ENCODE data around the gene CLEC18B.
"Not testable (repeated sequence)": the region's sequence is repeated elsewhere in the genome, so short reads cannot be mapped to it uniquely, and the experiment has no call there.

CLEC18B gene

GRCh38 chr16:74382339-74383034 is 38.8 kb downstream of the CLEC18B start:
- not testable (repeated sequence) for H3K36me3 ChIP-seq (ENCODE audit: control insufficient read depth in 1 of 2, insufficient read depth in 2 of 2, low read depth in 1 of 2, low read length in 2 of 2)

GRCh38 chr16:74373847-74374184 is 47.5 kb downstream of the CLEC18B start:
- not testable (repeated sequence) for H3K27me3 ChIP-seq (ENCODE audit: control insufficient read depth in 1 of 2, insufficient read depth in 1 of 2, low read length in 2 of 2); H4K8ac ChIP-seq (ENCODE audit: low read length); H3K27ac ChIP-seq (ENCODE audit: low read length, poor library complexity, severe bottlenecking); H2BK12ac ChIP-seq (ENCODE audit: low read length in 2 of 2); H3K4ac ChIP-seq (ENCODE audit: low read depth in 1 of 2, low read length in 2 of 2); H2AK5ac ChIP-seq (ENCODE audit: low read length, severe bottlenecking); H3K4me3 ChIP-seq (ENCODE audit: insufficient read depth in 1 of 2, low read depth in 1 of 2, low read length in 2 of 2); H2BK5ac ChIP-seq (ENCODE audit: low read depth, low read length, poor library complexity, severe bottlenecking); H3K23ac ChIP-seq (ENCODE audit: low read length in 2 of 2); H3K9ac ChIP-seq (ENCODE audit: low read length); H3K18ac ChIP-seq (ENCODE audit: low read depth in 1 of 2, low read length in 2 of 2); H2BK120ac ChIP-seq (ENCODE audit: low read depth, low read length); H3K79me1 ChIP-seq (replicated peaks; ENCODE audit: low read length, poor library complexity, severe bottlenecking); H3K9me3 ChIP-seq (ENCODE audit: control insufficient read depth, low read length); H3K4me1 ChIP-seq (ENCODE audit: control insufficient read depth, insufficient read depth, low read depth, low read length); H2AFZ ChIP-seq (ENCODE audit: low read depth, low read length); H2BK15ac ChIP-seq (ENCODE audit: low read depth, poor library complexity, severe bottlenecking); H3K36me3 ChIP-seq (ENCODE audit: control insufficient read depth in 1 of 2, insufficient read depth in 2 of 2, low read depth in 1 of 2, low read length in 2 of 2); H3K14ac ChIP-seq (ENCODE audit: low read length in 2 of 2); DNase-seq; H4K91ac ChIP-seq (ENCODE audit: low read length); H3K4me2 ChIP-seq (ENCODE audit: low read length, poor library complexity, severe bottlenecking)
- WGBS, result 98% methylated on average over 8 of the region's 9 CpGs

More at GRCh38 chr16:74382339-74383034, 38.8 kb downstream of the CLEC18B start:
- not testable (repeated sequence) for H3K27me3 ChIP-seq (ENCODE audit: control insufficient read depth in 1 of 2, insufficient read depth in 1 of 2, low read length in 2 of 2); H2AFZ ChIP-seq (ENCODE audit: low read depth, low read length); H4K91ac ChIP-seq (ENCODE audit: low read length); H3K4me3 ChIP-seq (ENCODE audit: insufficient read depth in 1 of 2, low read depth in 1 of 2, low read length in 2 of 2); H3K9me3 ChIP-seq (ENCODE audit: control insufficient read depth, low read length); H2BK12ac ChIP-seq (ENCODE audit: low read length in 2 of 2); H3K4ac ChIP-seq (ENCODE audit: low read depth in 1 of 2, low read length in 2 of 2); H4K8ac ChIP-seq (ENCODE audit: low read length); H3K18ac ChIP-seq (ENCODE audit: low read depth in 1 of 2, low read length in 2 of 2); H3K4me1 ChIP-seq (ENCODE audit: control insufficient read depth, insufficient read depth, low read depth, low read length); H2BK15ac ChIP-seq (ENCODE audit: low read depth, poor library complexity, severe bottlenecking); H2BK120ac ChIP-seq (ENCODE audit: low read depth, low read length); H3K27ac ChIP-seq (ENCODE audit: low read length, poor library complexity, severe bottlenecking); H2BK5ac ChIP-seq (ENCODE audit: low read depth, low read length, poor library complexity, severe bottlenecking); H3K14ac ChIP-seq (ENCODE audit: low read length in 2 of 2); H3K79me1 ChIP-seq (replicated peaks; ENCODE audit: low read length, poor library complexity, severe bottlenecking); H3K23ac ChIP-seq (ENCODE audit: low read length in 2 of 2); H3K9ac ChIP-seq (ENCODE audit: low read length); DNase-seq; H3K4me2 ChIP-seq (ENCODE audit: low read length, poor library complexity, severe bottlenecking); H2AK5ac ChIP-seq (ENCODE audit: low read length, severe bottlenecking)
- no CpG with 5 or more reads among the region's 6 CpGs for WGBS

- no peak overlapping the region for H4K91ac ChIP-seq (ENCODE audit: low read length)
- H2BK15ac ChIP-seq (ENCODE audit: low read depth, poor library complexity, severe bottlenecking), result no peak overlapping the region
- WGBS, result 90% methylated on average over 10 of the region's 10 CpGs
- H3K4ac ChIP-seq (ENCODE audit: low read depth in 1 of 2, low read length in 2 of 2), result no peak overlapping the region
- no peaks in the 10 kb centered on the region for H3K79me1 ChIP-seq (replicated peaks; ENCODE audit: low read length, poor library complexity, severe bottlenecking)
- no peak for DNase-seq
- no peak overlapping the region for H3K23ac ChIP-seq (ENCODE audit: low read length in 2 of 2)
- no peaks in the 10 kb centered on the region for H3K27me3 ChIP-seq (ENCODE audit: control insufficient read depth in 1 of 2, insufficient read depth in 1 of 2, low read length in 2 of 2)
- no peak overlapping the region for H3K14ac ChIP-seq (ENCODE audit: low read length in 2 of 2)
- H2BK5ac ChIP-seq (ENCODE audit: low read depth, low read length, poor library complexity, severe bottlenecking), result no peak overlapping the region
- H4K8ac ChIP-seq (ENCODE audit: low read length), result no peak overlapping the region
- no peak overlapping the region for H2BK120ac ChIP-seq (ENCODE audit: low read depth, low read length)
- H2AK5ac ChIP-seq (ENCODE audit: low read length, severe bottlenecking), result no peak overlapping the region
- no peak overlapping the region for H3K27ac ChIP-seq (ENCODE audit: low read length, poor library complexity, severe bottlenecking)
- no peak overlapping the region for H3K9ac ChIP-seq (ENCODE audit: low read length)
- H3K4me3 ChIP-seq (ENCODE audit: insufficient read depth in 1 of 2, low read depth in 1 of 2, low read length in 2 of 2), result no peak overlapping the region
- no peak overlapping the region for H3K18ac ChIP-seq (ENCODE audit: low read depth in 1 of 2, low read length in 2 of 2)
- no peak overlapping the region for H2BK12ac ChIP-seq (ENCODE audit: low read length in 2 of 2)
- H3K4me2 ChIP-seq (ENCODE audit: low read length, poor library complexity, severe bottlenecking), result no peak overlapping the region
- H2AFZ ChIP-seq (ENCODE audit: low read depth, low read length), result no peak overlapping the region
- H3K9me3 ChIP-seq (ENCODE audit: control insufficient read depth, low read length), result no peaks in the 10 kb centered on the region
- H3K4me1 ChIP-seq (ENCODE audit: control insufficient read depth, insufficient read depth, low read depth, low read length), result no peaks in the 10 kb centered on the region
- H3K36me3 ChIP-seq (ENCODE audit: control insufficient read depth in 1 of 2, insufficient read depth in 2 of 2, low read depth in 1 of 2, low read length in 2 of 2), result no peaks in the 10 kb centered on the region
Observed at GRCh38 chr16:74372953-74373846, 48.1 kb downstream of the CLEC18B start.

- Histone ChIP-seq H2AK5ac (ENCODE audit: low read length, severe bottlenecking) (no peak overlapping the region), H3K4me2 (ENCODE audit: low read length, poor library complexity, severe bottlenecking) (no peak overlapping the region), H3K4me3 (ENCODE audit: insufficient read depth in 1 of 2, low read depth in 1 of 2, low read length in 2 of 2) (no peak overlapping the region), H3K14ac (ENCODE audit: low read length in 2 of 2) (no peak overlapping the region), H3K36me3 (ENCODE audit: control insufficient read depth in 1 of 2, insufficient read depth in 2 of 2, low read depth in 1 of 2, low read length in 2 of 2) (no peaks in the 10 kb centered on the region), H2BK5ac (ENCODE audit: low read depth, low read length, poor library complexity, severe bottlenecking) (no peak overlapping the region), H3K9ac (ENCODE audit: low read length) (no peak overlapping the region), H2BK12ac (ENCODE audit: low read length in 2 of 2) (no peak overlapping the region), H3K4me1 (ENCODE audit: control insufficient read depth, insufficient read depth, low read depth, low read length) (no peaks in the 10 kb centered on the region), H3K18ac (ENCODE audit: low read depth in 1 of 2, low read length in 2 of 2) (no peak overlapping the region), H3K9me3 (ENCODE audit: control insufficient read depth, low read length) (no peaks in the 10 kb centered on the region), H3K27me3 (ENCODE audit: control insufficient read depth in 1 of 2, insufficient read depth in 1 of 2, low read length in 2 of 2) (no peaks in the 10 kb centered on the region), H2AFZ (ENCODE audit: low read depth, low read length) (no peak overlapping the region), H2BK15ac (ENCODE audit: low read depth, poor library complexity, severe bottlenecking) (no peak overlapping the region), H4K91ac (ENCODE audit: low read length) (no peak overlapping the region), H4K8ac (ENCODE audit: low read length) (no peak overlapping the region), H3K4ac (ENCODE audit: low read depth in 1 of 2, low read length in 2 of 2) (no peak overlapping the region), H3K23ac (ENCODE audit: low read length in 2 of 2) (no peak overlapping the region), H2BK120ac (ENCODE audit: low read depth, low read length) (no peak overlapping the region), H3K27ac (ENCODE audit: low read length, poor library complexity, severe bottlenecking) (no peak overlapping the region), H3K79me1 (replicated peaks; ENCODE audit: low read length, poor library complexity, severe bottlenecking) (peaks cover 1% of the 10 kb centered on the region)
- WGBS, result 84% methylated on average over 3 of the region's 5 CpGs
- DNase-seq, result no peak
Observed at GRCh38 chr16:74372369-74372768, 48.9 kb downstream of the CLEC18B start.
